ENCODE data around the gene PREP.
"Not testable (repeated sequence)": the region's sequence is repeated elsewhere in the genome, so short reads cannot be mapped to it uniquely, and the experiment has no call there.

PREP gene

DNA sequence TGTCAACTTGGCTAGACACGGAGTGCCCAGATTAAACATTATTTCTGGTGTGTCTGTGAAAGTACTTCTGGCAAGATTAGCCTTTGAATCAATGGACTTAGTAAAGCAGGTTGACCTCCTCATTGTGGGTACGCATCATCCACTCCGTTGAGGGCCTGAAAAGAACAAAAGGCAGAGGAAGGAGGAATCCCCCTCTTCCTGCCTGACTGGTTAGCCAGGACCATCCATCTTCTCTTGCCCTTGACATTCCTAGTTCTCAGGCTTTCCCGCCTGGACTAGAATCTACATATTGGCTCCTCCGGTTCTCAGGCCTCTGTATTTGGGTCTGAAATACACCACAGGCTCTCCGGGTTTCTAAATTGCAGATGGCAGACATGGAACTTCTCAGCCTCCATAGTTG, 149.1 kb downstream of the PREP start:
- no peak overlapping the region for H3K4me3 ChIP-seq (ENCODE audit: low read depth, low read length)
- peaks cover 3% of the 10 kb centered on the region; the same call in 1 of the 2 replicates for H3K4me1 ChIP-seq
- no peak for DNase-seq
- TF ChIP-seq, protein P1, sequence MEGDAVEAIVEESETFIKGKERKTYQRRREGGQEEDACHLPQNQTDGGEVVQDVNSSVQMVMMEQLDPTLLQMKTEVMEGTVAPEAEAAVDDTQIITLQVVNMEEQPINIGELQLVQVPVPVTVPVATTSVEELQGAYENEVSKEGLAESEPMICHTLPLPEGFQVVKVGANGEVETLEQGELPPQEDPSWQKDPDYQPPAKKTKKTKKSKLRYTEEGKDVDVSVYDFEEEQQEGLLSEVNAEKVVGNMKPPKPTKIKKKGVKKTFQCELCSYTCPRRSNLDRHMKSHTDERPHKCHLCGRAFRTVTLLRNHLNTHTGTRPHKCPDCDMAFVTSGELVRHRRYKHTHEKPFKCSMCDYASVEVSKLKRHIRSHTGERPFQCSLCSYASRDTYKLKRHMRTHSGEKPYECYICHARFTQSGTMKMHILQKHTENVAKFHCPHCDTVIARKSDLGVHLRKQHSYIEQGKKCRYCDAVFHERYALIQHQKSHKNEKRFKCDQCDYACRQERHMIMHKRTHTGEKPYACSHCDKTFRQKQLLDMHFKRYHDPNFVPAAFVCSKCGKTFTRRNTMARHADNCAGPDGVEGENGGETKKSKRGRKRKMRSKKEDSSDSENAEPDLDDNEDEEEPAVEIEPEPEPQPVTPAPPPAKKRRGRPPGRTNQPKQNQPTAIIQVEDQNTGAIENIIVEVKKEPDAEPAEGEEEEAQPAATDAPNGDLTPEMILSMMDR (IDR thresholded peaks at IDR 0.05; ENCODE audit: low read depth, low read length): no peak
- no peaks in the 10 kb centered on the region for H3K9me3 ChIP-seq
- H3K36me3 ChIP-seq: no peaks in the 10 kb centered on the region
- H3K27me3 ChIP-seq: no peaks in the 10 kb centered on the region

DNA sequence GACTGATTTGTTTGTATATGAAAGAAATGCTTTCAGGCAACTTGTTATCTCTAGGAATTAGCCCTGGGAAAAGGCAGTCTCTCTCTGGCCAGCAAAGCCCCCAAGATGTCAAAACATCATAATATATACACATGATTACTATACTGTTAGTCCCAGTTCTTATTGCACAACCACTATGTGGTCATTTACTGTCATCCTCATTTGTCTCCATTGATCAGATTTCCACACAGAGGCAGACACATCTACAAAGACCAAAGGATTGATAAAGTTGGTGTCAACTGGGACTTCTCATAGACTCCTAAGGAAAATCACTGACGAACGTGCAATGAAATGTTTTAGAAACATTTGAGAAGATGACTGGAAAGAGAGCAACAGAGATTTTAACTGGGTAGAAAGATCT, 151.2 kb downstream of the PREP start:
- Histone ChIP-seq H3K27me3 (no peaks in the 10 kb centered on the region), H3K36me3 (no peaks in the 10 kb centered on the region), H3K4me1 (peaks cover 1% of the 10 kb centered on the region; the same call in 1 of the 2 replicates), H3K4me3 (ENCODE audit: low read depth, low read length) (no peak overlapping the region), H3K9me3 (no peaks in the 10 kb centered on the region)
- DNase-seq: no peak
- TF ChIP-seq, protein P1 (IDR thresholded peaks at IDR 0.05; ENCODE audit: low read depth, low read length): no peak

DNA sequence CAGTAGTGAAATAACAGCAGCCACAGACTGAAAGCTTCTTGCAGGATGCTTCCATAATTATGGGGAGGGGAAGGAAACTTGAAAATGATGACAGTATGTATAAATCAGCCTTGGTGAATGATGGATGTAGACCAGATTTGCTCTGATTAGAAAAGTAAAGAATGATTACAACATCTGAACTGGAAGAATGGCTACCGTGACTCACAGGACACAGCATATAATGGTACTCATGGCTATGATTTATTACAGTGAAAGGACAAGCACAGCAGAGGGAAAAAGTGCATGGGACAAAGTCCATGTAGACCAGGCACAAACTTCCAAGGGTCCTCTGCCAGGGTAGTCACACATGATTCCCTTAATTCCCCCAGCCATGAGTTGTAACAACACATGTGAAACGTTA, 152.3 kb downstream of the PREP start:
- DNase-seq: no peak
- TF ChIP-seq, protein P1 (IDR thresholded peaks at IDR 0.05; ENCODE audit: low read depth, low read length): no peak
- no peaks in the 10 kb centered on the region for H3K36me3 ChIP-seq
- H3K9me3 ChIP-seq: no peaks in the 10 kb centered on the region
- no peaks in the 10 kb centered on the region for H3K4me1 ChIP-seq
- H3K4me3 ChIP-seq (ENCODE audit: low read depth, low read length): no peak overlapping the region
- H3K27me3 ChIP-seq: no peaks in the 10 kb centered on the region

GRCh38 chr6:105243487-105243886, 159.4 kb downstream of the PREP start:
- no peaks in the 10 kb centered on the region for H3K36me3 ChIP-seq
- H3K4me3 ChIP-seq (ENCODE audit: low read depth, low read length): no peak overlapping the region
- H3K9me3 ChIP-seq: no peaks in the 10 kb centered on the region
- no peaks in the 10 kb centered on the region for H3K27me3 ChIP-seq
- TF ChIP-seq, protein P1 (IDR thresholded peaks at IDR 0.05; ENCODE audit: low read depth, low read length): no peak
- no peaks in the 10 kb centered on the region for H3K4me1 ChIP-seq
- no peak for DNase-seq

GRCh38 chr6:105235155-105235554, 167.7 kb downstream of the PREP start:
- H3K27me3 ChIP-seq: no peaks in the 10 kb centered on the region
- no peak for DNase-seq
- no peaks in the 10 kb centered on the region for H3K36me3 ChIP-seq
- no peaks in the 10 kb centered on the region for H3K4me1 ChIP-seq
- TF ChIP-seq, protein P1 (IDR thresholded peaks at IDR 0.05; ENCODE audit: low read depth, low read length): no peak
- H3K4me3 ChIP-seq (ENCODE audit: low read depth, low read length): no peak overlapping the region
- no peaks in the 10 kb centered on the region for H3K9me3 ChIP-seq

DNA sequence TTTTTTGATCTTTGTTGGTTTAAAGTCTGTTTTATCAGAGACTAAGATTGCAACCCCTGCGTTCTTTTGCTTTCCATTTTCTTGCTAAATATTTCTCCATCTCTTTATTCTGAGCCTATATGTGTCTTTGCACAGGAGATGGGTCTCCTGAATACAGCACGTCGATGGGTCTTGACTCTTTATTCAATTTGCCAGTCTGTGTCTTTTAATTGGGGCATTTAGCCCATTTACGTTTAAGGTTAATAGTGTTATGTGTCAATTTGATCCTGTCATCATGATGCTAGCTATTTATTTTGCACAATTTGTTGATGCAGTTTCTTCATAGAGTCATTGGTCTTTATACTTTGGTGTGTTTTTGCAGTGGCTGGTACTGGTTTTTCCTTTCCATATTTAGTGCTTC, 171.1 kb downstream of the PREP start:
- H3K4me1 ChIP-seq; H3K9me3 ChIP-seq; DNase-seq; H3K27me3 ChIP-seq; H3K36me3 ChIP-seq; H3K4me3 ChIP-seq (ENCODE audit: low read depth, low read length): not testable (repeated sequence)

Measured in BE2C (cell line).